Hepatocyte (in vitro differentiated cells): ENCODE data around the gene CRELD2. TPM values are rescaled to one million over a fixed set of nuclear protein-coding genes. Genes with fewer than 3 reads are reported as not detected.

Experiments
- DNase-seq: peaks from one replicate; pipeline ENCODE4 v3.0.0-alpha.2; 2016; ENCODE audit warnings: low spot score
- H2AFZ ChIP-seq: fragments of 200-600 bp; sonication (generic); 2 replicates; pipeline ENCODE4 v1.6.0; 2016; ENCODE audit warnings: antibody characterized with exemption, mild to moderate bottlenecking
- H3K27ac ChIP-seq: fragments of 200-600 bp; sonication (generic); 2 replicates; pipeline ENCODE4 v1.5.1; 2016; ENCODE audit warnings: mild to moderate bottlenecking
- H3K27me3 ChIP-seq: fragments of 200-600 bp; sonication (generic); 2 replicates; pipeline ENCODE4 v1.6.1; 2016
- H3K36me3 ChIP-seq: fragments of 200-600 bp; sonication (generic); replicated peaks from 2 replicates; pipeline ENCODE4 v1.5.1; 2016; ENCODE audit warnings: low read depth; ENCODE audit not compliant: insufficient read depth
- H3K4me1 ChIP-seq: fragments of 200-600 bp; sonication (generic); 2 replicates; pipeline ENCODE4 v1.5.1; 2016; ENCODE audit warnings: mild to moderate bottlenecking, moderate library complexity; ENCODE audit not compliant: insufficient read depth
- H3K4me2 ChIP-seq: fragments of 200-600 bp; sonication (generic); 2 replicates; pipeline ENCODE4 v1.6.0; 2016
- H3K4me3 ChIP-seq: fragments of 200-600 bp; sonication (generic); 2 replicates; pipeline ENCODE4 v1.5.1; 2016; ENCODE audit warnings: mild to moderate bottlenecking
- H3K79me2 ChIP-seq: fragments of 200-600 bp; sonication (generic); 2 replicates; pipeline ENCODE4 v1.6.0; 2017; ENCODE audit warnings: mild to moderate bottlenecking
- H3K9me2 ChIP-seq: fragments of 200-600 bp; sonication (generic); replicated peaks from 2 replicates; pipeline ENCODE4 v1.6.0; 2017; ENCODE audit warnings: mild to moderate bottlenecking; ENCODE audit not compliant: insufficient read depth
- H3K9me3 ChIP-seq: fragments of 200-600 bp; sonication (generic); 2 replicates; pipeline ENCODE4 v1.5.1; 2016; ENCODE audit warnings: low read depth, mild to moderate bottlenecking
- H4K20me1 ChIP-seq: fragments of 200-600 bp; sonication (generic); 2 replicates; pipeline ENCODE4 v1.6.0; 2016; ENCODE audit warnings: mild to moderate bottlenecking; ENCODE audit not compliant: insufficient read depth, poor library complexity, severe bottlenecking
- EZH2 ChIP-seq: fragments of 200-600 bp; sonication (generic); IDR thresholded peaks from 2 replicates; pipeline ENCODE4 v1.6.1; 2016; ENCODE audit warnings: antibody characterized with exemption, mild to moderate bottlenecking, borderline replicate concordance
- EZH2phosphoT487 ChIP-seq: fragments of 200-600 bp; sonication (generic); IDR thresholded peaks from one replicate; pipeline ENCODE4 v1.6.1; 2018; ENCODE audit warnings: antibody characterized with exemption, mild to moderate bottlenecking, low read depth, moderate library complexity; ENCODE audit not compliant: unreplicated experiment, severe bottlenecking
- WGBS: methylation state at CpG from one replicate; pipeline ENCODE4 v1.1.6; 2016; ENCODE audit warnings: low lambda C conversion rate; ENCODE audit errors: missing lambda C conversion rate; 5-methylcytosine and 5-hydroxymethylcytosine counted together
- polyA plus RNA-seq: library from polyadenylated mRNA; unstranded; fragments of >200 nt; fragmentation: Nextera tagmentation; extraction: Ambion mirVana; gene quantifications from 2 replicates; pipeline ENCODE4 v1.2.1, GENCODE V29; 2016
- total RNA-seq: library from RNA; depleted of rRNA; stranded (reverse); fragments of >200 nt; gene quantifications from 2 replicates; pipeline ENCODE4 v1.2.3, GENCODE V29; 2014
- TF ChIP-seq, protein P1 (sequence below): fragments of 200-600 bp; sonication (generic); IDR thresholded peaks from 2 replicates; pipeline ENCODE4 v1.5.1; 2016; ENCODE audit warnings: antibody characterized with exemption, mild to moderate bottlenecking; ENCODE audit not compliant: poor library complexity

Gene CRELD2
- total and polyA plus RNA-seq, 2 experiments from 2014 or later = 79.7 to 129 TPM

DNA sequence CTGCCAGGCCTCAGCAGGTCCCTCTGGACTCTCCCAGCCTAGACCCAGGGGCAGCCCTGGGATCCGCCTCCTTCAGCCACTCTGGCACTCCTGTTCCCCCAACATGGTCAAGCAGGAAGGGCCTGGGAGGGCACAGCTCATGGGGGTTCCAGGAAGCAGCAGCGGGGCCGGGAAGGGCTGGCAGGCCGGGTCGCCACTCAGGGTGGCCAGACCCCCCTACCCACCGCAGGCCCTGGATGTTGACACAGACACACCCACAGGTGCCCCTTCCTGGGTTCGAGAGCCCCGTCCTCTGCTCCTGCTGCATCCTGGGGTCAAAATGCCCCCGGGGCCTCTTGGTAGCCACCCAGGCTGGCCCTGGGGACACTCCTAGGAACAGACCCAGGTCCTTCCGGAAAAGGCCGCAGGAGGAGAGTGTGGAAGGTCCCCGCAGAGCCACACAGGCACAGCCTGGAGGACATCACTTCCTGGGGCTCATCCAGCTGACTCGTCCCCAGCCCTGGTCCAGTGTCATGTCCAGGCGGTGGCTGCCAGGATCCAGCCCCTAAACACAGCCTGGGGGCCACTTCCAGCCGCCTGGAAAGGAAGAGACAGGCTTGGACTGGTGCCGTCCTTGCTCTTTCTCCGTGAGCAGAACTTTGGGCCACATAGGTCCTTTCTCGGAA, 35.4 kb downstream of the CRELD2 start:
- H3K36me3 ChIP-seq = no peaks in the 10 kb centered on the region
- no peaks in the 10 kb centered on the region for H4K20me1 ChIP-seq
- TF ChIP-seq EZH2 = no peak
- no peak for TF ChIP-seq EZH2phosphoT487
- TF ChIP-seq, protein P1, sequence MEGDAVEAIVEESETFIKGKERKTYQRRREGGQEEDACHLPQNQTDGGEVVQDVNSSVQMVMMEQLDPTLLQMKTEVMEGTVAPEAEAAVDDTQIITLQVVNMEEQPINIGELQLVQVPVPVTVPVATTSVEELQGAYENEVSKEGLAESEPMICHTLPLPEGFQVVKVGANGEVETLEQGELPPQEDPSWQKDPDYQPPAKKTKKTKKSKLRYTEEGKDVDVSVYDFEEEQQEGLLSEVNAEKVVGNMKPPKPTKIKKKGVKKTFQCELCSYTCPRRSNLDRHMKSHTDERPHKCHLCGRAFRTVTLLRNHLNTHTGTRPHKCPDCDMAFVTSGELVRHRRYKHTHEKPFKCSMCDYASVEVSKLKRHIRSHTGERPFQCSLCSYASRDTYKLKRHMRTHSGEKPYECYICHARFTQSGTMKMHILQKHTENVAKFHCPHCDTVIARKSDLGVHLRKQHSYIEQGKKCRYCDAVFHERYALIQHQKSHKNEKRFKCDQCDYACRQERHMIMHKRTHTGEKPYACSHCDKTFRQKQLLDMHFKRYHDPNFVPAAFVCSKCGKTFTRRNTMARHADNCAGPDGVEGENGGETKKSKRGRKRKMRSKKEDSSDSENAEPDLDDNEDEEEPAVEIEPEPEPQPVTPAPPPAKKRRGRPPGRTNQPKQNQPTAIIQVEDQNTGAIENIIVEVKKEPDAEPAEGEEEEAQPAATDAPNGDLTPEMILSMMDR = no peak
- no peak overlapping the region for H3K27ac ChIP-seq
- WGBS = 85% methylated on average over 18 of the region's 18 CpGs
- no peaks in the 10 kb centered on the region for H3K79me2 ChIP-seq
- H3K9me2 ChIP-seq = no peaks in the 10 kb centered on the region
- H3K9me3 ChIP-seq = no peaks in the 10 kb centered on the region
- no peak overlapping the region for H3K4me3 ChIP-seq
- no peak overlapping the region for H2AFZ ChIP-seq
- no peaks in the 10 kb centered on the region for H3K27me3 ChIP-seq
- no peak overlapping the region for H3K4me2 ChIP-seq
- H3K4me1 ChIP-seq = peaks cover 53% of the 10 kb centered on the region
- DNase-seq = no peak

DNA sequence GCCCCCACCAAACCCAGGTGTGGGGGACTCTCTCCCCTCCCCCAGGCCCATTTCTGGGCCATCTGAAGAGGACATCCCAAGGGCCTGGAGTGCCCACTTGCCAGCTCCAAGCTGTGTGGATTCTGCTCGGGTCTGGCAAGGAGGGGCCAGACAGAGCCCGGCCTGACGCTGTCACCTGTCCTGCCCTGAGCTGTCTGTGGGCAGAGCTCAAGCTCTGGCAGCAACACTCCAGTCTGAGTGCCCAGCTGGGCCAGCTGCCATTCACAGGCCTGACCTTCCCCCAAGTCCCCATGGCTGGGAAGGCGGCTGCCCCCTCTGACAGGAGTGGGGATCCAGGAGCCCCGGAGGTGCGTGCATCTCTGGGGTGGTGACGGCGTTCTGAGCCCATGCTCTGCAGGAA, 35.9 kb downstream of the CRELD2 start:
- Histone ChIP-seq H3K27me3 (no peaks in the 10 kb centered on the region), H3K36me3 (no peaks in the 10 kb centered on the region), H3K27ac (no peak overlapping the region), H3K9me3 (no peaks in the 10 kb centered on the region), H3K4me2 (no peak overlapping the region), H3K4me1 (peaks cover 50% of the 10 kb centered on the region), H2AFZ (no peak overlapping the region), H3K79me2 (no peaks in the 10 kb centered on the region), H4K20me1 (no peaks in the 10 kb centered on the region), H3K4me3 (no peak overlapping the region), H3K9me2 (no peaks in the 10 kb centered on the region)
- no peak for DNase-seq
- TF ChIP-seq EZH2 (no peak), EZH2phosphoT487 (no peak)
- WGBS = 76% methylated on average over 8 of the region's 8 CpGs

- H3K4me3 ChIP-seq = no peak overlapping the region
- no peaks in the 10 kb centered on the region for H3K27me3 ChIP-seq
- no peak for DNase-seq
- H3K79me2 ChIP-seq = no peaks in the 10 kb centered on the region
- WGBS = 78% methylated on average over 15 of the region's 15 CpGs
- no peaks in the 10 kb centered on the region for H3K36me3 ChIP-seq
- no peak overlapping the region for H2AFZ ChIP-seq
- no peak overlapping the region for H3K27ac ChIP-seq
- no peaks in the 10 kb centered on the region for H3K9me3 ChIP-seq
- no peaks in the 10 kb centered on the region for H4K20me1 ChIP-seq
- H3K4me2 ChIP-seq = no peak overlapping the region
- H3K4me1 ChIP-seq = peaks cover 49% of the 10 kb centered on the region
- TF ChIP-seq EZH2 (no peak), EZH2phosphoT487 (no peak)
- TF ChIP-seq, protein P1 = no peak
- no peaks in the 10 kb centered on the region for H3K9me2 ChIP-seq
Measured at GRCh38 chr22:49954991-49955580, 36.7 kb downstream of the CRELD2 start.
